Epithelial cell of esophagus (primary cell): Measurements from ENCODE around the gene PHC3.

ENCODE experiments used
- DNase-seq: peaks from one replicate; pipeline ENCODE4 v3.0.0; 2010; ENCODE audit warnings: low read depth
- H3K4me3 ChIP-seq: 2 replicates; pipeline ENCODE4 v1.5.1; 2011; ENCODE audit warnings: mild to moderate bottlenecking, low read length, control low read depth
- TF ChIP-seq, protein P1 (sequence below): IDR thresholded peaks from 2 replicates; pipeline ENCODE4 v1.5.1; 2011; ENCODE audit warnings: low read depth, mild to moderate bottlenecking, low read length, control low read depth, inconsistent platforms; ENCODE audit not compliant: insufficient read depth; ENCODE audit errors: missing control alignments

PHC3 gene

DNA sequence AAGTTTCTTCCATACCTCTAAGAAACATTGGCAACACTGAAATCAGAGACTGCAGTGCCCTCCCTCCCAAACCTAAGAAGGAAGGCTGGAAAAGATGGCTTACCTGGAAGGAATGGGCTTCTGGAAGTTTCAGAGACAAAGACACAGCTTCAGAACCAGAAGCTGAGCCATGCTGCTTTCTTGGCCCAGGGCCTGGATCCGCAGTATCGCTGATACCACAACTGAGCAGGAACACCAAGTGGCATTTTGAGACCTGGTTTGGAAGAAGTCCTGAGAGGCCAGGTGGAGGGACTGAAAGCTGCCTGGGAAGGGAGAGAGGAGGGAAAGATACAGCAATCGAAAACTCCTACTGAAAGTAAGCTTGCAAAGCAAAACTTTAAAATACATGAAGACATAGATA, 124.0 kb downstream of the PHC3 start:
- no peak overlapping the region for H3K4me3 ChIP-seq
- DNase-seq: no peak
- TF ChIP-seq, protein P1, sequence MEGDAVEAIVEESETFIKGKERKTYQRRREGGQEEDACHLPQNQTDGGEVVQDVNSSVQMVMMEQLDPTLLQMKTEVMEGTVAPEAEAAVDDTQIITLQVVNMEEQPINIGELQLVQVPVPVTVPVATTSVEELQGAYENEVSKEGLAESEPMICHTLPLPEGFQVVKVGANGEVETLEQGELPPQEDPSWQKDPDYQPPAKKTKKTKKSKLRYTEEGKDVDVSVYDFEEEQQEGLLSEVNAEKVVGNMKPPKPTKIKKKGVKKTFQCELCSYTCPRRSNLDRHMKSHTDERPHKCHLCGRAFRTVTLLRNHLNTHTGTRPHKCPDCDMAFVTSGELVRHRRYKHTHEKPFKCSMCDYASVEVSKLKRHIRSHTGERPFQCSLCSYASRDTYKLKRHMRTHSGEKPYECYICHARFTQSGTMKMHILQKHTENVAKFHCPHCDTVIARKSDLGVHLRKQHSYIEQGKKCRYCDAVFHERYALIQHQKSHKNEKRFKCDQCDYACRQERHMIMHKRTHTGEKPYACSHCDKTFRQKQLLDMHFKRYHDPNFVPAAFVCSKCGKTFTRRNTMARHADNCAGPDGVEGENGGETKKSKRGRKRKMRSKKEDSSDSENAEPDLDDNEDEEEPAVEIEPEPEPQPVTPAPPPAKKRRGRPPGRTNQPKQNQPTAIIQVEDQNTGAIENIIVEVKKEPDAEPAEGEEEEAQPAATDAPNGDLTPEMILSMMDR: no peak

DNA sequence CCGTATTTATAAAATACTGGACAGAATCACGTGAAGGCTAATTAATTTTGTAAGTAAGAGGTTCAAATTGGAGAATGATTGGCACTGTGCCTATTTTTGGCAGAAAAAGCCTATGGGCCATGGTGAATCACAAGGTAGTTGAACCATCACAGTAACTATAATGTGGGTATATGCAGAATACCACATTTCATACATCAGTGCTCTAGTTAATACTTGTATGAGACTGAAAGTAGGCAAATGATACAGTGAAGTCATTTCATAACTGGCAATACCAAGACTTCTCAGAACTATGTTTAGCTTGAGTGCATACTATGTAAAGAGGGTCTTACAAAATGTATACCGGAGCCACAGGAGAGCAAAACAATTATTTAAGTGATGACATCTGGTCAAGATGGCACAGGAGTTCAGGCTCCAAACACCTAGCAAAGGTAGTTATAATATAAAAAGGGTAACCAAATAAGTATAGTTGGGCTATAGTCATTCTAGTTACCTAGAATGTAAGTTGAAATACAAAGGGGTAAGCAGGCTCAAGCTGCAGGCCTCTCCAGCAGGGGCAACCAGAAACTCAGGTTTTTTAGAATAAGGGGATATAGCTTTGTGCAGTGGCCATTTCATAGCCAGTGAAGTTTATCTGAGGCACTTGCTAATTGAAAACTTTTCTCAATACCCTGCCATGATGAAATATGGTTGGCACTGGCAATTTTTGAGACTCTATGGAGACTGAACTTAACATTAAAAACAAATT, 124.7 kb downstream of the PHC3 start:
- TF ChIP-seq, protein P1: no peak
- peak; percentile 8 for DNase-seq
- no peak overlapping the region for H3K4me3 ChIP-seq

DNA sequence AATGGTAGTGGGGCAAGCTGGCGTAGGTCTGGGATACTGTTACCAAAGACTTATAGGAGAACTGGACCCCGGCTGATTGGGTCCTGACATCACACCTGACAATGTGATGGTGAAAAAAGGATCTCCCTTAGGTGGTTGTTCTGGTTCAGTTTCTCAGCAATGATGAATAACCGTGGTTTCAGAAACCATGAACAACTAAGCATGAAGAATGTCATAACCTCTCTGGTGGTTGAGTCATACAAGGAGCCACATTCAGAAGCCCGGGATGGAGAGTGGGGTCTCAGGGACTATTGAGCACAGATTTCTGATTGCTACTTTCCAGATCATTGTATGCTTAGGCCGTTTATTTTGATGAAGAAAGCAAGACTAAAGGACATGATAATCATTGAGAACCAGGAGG, 126.3 kb downstream of the PHC3 start:
- TF ChIP-seq, protein P1: no peak
- DNase-seq: peak; percentile 65
- H3K4me3 ChIP-seq: no peak overlapping the region

DNA sequence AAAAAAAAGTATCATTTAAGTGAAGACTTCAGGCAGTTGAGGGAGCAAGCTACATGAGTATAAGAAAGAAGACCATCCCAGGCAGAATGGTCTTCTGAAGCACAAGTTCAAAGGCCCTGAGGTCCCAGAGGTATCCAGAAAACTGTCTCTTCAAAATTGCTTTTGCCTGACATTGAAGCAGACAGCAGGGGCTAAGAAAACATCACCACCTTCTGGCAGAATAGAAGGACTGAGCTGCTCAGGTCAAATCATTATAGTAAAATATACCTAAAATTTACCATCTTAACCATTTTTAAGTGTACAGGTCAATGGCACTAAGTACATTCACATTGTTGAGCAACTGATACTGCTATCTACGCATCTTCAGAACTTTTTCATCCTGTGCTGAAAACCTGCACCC, 127.3 kb downstream of the PHC3 start:
- DNase-seq: peak; percentile 11
- TF ChIP-seq, protein P1: peak; percentile 45
- H3K4me3 ChIP-seq: no peak overlapping the region

DNA sequence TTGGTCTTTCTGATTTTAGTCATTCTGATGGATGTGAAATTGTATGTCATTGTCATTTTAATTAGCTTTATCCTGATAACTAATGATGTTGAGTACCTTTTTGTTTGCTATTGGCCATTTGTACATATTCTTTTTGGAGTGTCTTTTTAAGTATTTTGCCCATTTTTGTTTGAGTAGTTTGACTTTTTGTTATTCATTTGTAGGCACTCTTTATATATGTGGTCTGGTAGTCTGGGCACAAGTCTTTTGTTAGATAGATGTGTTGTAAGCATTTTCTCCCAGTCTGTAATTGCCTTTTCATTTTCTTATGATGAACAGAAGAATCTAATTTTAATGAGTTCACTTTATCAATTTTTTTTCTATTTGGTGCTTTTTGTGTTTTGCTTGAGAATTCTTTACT, 129.1 kb downstream of the PHC3 start:
- no peak overlapping the region for H3K4me3 ChIP-seq
- DNase-seq: no peak
- TF ChIP-seq, protein P1: no peak

DNA sequence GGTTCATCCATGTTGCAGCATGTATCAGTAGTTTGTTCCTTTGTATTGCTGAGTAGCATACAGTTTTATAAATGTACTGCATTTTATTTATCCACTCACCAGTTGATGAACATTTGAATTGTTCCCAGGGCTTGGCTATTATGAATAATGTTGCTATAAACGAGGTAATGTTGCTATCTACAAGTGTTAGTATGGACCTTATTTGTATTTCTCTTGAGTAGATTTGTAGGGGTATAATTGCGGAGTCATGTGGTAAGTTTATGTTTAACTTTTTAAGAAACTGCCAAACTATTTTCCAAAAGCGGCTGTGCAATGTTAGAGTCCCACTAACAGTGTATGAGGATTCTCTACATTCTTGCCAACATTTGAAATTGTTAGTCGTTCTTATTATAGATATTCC, 130.8 kb downstream of the PHC3 start:
- no peak for DNase-seq
- TF ChIP-seq, protein P1: no peak
- H3K4me3 ChIP-seq: no peak overlapping the region

DNA sequence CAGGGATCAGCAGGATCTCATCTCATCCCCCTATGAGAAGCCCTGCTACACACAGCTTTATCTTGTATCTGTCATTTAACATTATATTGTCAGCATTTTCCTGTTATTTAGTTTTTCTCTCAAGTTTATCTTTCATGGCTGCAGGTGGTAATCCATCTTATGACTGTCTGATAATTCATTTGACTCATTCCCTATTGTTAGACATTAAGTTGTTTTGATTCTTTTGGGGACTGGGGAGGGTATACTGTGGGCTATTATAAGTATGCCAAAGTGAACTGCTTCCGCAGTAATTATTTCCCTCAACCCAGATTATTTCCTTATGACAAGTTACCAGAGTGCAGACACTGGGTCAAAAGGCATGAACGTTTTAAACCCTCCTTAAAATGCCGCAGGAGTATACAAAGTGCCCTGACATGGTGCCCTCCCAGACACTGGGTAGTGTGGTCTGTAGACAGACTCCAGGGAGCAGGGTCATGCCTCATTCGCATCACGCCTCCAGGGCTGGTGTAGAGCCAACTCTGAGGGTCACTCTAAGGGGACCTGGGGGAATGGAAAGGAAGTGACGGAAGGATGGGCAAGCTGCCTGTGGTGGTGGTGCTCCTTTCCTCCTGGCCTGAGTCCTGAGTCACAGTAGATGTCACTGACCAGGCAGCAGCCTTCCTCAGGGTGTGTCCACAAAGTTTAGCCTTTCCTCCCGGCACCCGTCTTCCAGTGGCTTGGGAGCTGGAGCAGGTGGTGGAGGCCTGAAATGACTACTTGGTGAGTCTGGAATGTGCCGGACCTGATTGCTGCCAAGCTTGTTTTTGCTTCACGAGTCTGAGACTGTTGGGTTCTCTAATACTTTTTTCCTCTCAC, 132.2 kb downstream of the PHC3 start:
- TF ChIP-seq, protein P1: no peak
- DNase-seq: peak; percentile 33
- H3K4me3 ChIP-seq: no peak overlapping the region
